ENCODE measurements around the gene SERPINE1.
"Not testable (repeated sequence)": the region's sequence is repeated elsewhere in the genome, so short reads cannot be mapped to it uniquely, and the experiment has no call there.

Gene SERPINE1

GRCh38 chr7:101102026-101102425 is 24.9 kb upstream of the SERPINE1 start:
- DNase-seq (ENCODE audit: low read depth): no peak
- TF ChIP-seq CTCF (IDR thresholded peaks at IDR 0.05; ENCODE audit: low read depth, low read length, missing control alignments): no peak
- H3K4me3 ChIP-seq (ENCODE audit: low read depth, low read length): no peak overlapping the region

- DNase-seq (ENCODE audit: low read depth); H3K4me3 ChIP-seq (ENCODE audit: low read depth, low read length): not testable (repeated sequence)
Measured at GRCh38 chr7:101103701-101104100, 23.2 kb upstream of the SERPINE1 start.

- TF ChIP-seq CTCF (IDR thresholded peaks at IDR 0.05; ENCODE audit: low read depth, low read length, missing control alignments): no peak
- H3K4me3 ChIP-seq (ENCODE audit: low read depth, low read length): no peak overlapping the region
- DNase-seq (ENCODE audit: low read depth): no peak
Measured at GRCh38 chr7:101104193-101104713, 22.7 kb upstream of the SERPINE1 start.

GRCh38 chr7:101104799-101105198 is 22.1 kb upstream of the SERPINE1 start:
- no peak for TF ChIP-seq CTCF (IDR thresholded peaks at IDR 0.05; ENCODE audit: low read depth, low read length, missing control alignments)
- no peak for DNase-seq (ENCODE audit: low read depth)
- H3K4me3 ChIP-seq (ENCODE audit: low read depth, low read length): no peak overlapping the region

- not testable (repeated sequence) for H3K4me3 ChIP-seq (ENCODE audit: low read depth, low read length); DNase-seq (ENCODE audit: low read depth)
Measured at GRCh38 chr7:101105248-101105647, 21.7 kb upstream of the SERPINE1 start.

GRCh38 chr7:101106386-101106785 is 20.5 kb upstream of the SERPINE1 start:
- no peak for TF ChIP-seq CTCF (IDR thresholded peaks at IDR 0.05; ENCODE audit: low read depth, low read length, missing control alignments)
- no peak overlapping the region for H3K4me3 ChIP-seq (ENCODE audit: low read depth, low read length)
- no peak for DNase-seq (ENCODE audit: low read depth)

- no peak for TF ChIP-seq CTCF (IDR thresholded peaks at IDR 0.05; ENCODE audit: low read depth, low read length, missing control alignments)
- DNase-seq (ENCODE audit: low read depth): peak; percentile 47
- no peak overlapping the region for H3K4me3 ChIP-seq (ENCODE audit: low read depth, low read length)
Measured at GRCh38 chr7:101108330-101108857, 18.5 kb upstream of the SERPINE1 start.

GRCh38 chr7:101108961-101109360 is 17.9 kb upstream of the SERPINE1 start:
- H3K4me3 ChIP-seq (ENCODE audit: low read depth, low read length): no peak overlapping the region
- no peak for TF ChIP-seq CTCF (IDR thresholded peaks at IDR 0.05; ENCODE audit: low read depth, low read length, missing control alignments)
- no peak for DNase-seq (ENCODE audit: low read depth)

All from GM12864 (cell line).